Loucy (cell line): Measurements from ENCODE around the gene IP6K3.

Experiments used
- H2AFZ ChIP-seq: fragments of 200-600 bp; sonication (generic); 2 replicates; pipeline ENCODE4 v1.6.0; 2016; ENCODE audit warnings: antibody characterized with exemption, mild to moderate bottlenecking, low read length, moderate library complexity
- H3F3A ChIP-seq: fragments of 200-600 bp; 2 replicates; pipeline ENCODE4 v1.6.0; 2016; ENCODE audit warnings: antibody characterized with exemption, low read depth, mild to moderate bottlenecking
- H3K27me3 ChIP-seq: fragments of 200-600 bp; sonication (generic); 2 replicates; pipeline ENCODE4 v1.6.1; 2014; ENCODE audit warnings: low read length, mild to moderate bottlenecking; ENCODE audit not compliant: insufficient read depth, poor library complexity, severe bottlenecking
- H3K36me3 ChIP-seq: fragments of 200-600 bp; sonication (generic); 2 replicates; pipeline ENCODE4 v1.6.1; 2016; ENCODE audit warnings: low read length; ENCODE audit not compliant: insufficient read depth
- H3K4me1 ChIP-seq: fragments of 200-600 bp; sonication (generic); 2 replicates; pipeline ENCODE4 v1.5.1; 2014; ENCODE audit warnings: low read length, mild to moderate bottlenecking; ENCODE audit not compliant: insufficient read depth, poor library complexity, severe bottlenecking
- H3K4me2 ChIP-seq: fragments of 200-600 bp; sonication (generic); 2 replicates; pipeline ENCODE4 v1.6.0; 2014; ENCODE audit warnings: antibody characterized with exemption, low read length, low read depth, mild to moderate bottlenecking; ENCODE audit not compliant: poor library complexity, severe bottlenecking
- H3K4me3 ChIP-seq: fragments of 200-600 bp; sonication (generic); 2 replicates; pipeline ENCODE4 v1.5.1; 2014; ENCODE audit warnings: low read length, mild to moderate bottlenecking, mixed read lengths; ENCODE audit not compliant: poor library complexity, severe bottlenecking
- H3K79me2 ChIP-seq: fragments of 200-600 bp; sonication (generic); 2 replicates; pipeline ENCODE4 v1.6.1; 2014; ENCODE audit warnings: low read length; ENCODE audit not compliant: insufficient read depth
- H3K9ac ChIP-seq: fragments of 200-600 bp; sonication (generic); 2 replicates; pipeline ENCODE4 v1.6.0; 2014; ENCODE audit warnings: mild to moderate bottlenecking, low read depth, low read length, moderate library complexity; ENCODE audit not compliant: poor library complexity, severe bottlenecking
- H3K9me2 ChIP-seq: fragments of 200-600 bp; sonication (generic); replicated peaks from 2 replicates; pipeline ENCODE4 v1.6.1; 2016; ENCODE audit warnings: low read depth, low read length, mixed read lengths
- H3K9me3 ChIP-seq: fragments of 200-600 bp; sonication (generic); 2 replicates; pipeline ENCODE4 v1.6.1; 2014; ENCODE audit warnings: mild to moderate bottlenecking, antibody characterized with exemption, low read length, low read depth; ENCODE audit not compliant: insufficient read depth
- H4K20me1 ChIP-seq: fragments of 200-600 bp; sonication (generic); 2 replicates; pipeline ENCODE4 v1.6.0; 2014; ENCODE audit warnings: antibody characterized with exemption, low read length, mild to moderate bottlenecking; ENCODE audit not compliant: insufficient read depth, poor library complexity, severe bottlenecking
- EZH2phosphoT487 ChIP-seq: fragments of 200-600 bp; IDR thresholded peaks from 2 replicates; pipeline ENCODE4 v1.6.1; 2018; ENCODE audit warnings: antibody characterized with exemption, mild to moderate bottlenecking, moderate library complexity, borderline replicate concordance
- TF ChIP-seq, protein P1 (sequence below): fragments of 200-600 bp; sonication (generic); conservative IDR thresholded peaks from 2 replicates; pipeline ENCODE4 v1.5.1; 2014; ENCODE audit warnings: mild to moderate bottlenecking, antibody characterized with exemption, low read length

IP6K3 gene

DNA sequence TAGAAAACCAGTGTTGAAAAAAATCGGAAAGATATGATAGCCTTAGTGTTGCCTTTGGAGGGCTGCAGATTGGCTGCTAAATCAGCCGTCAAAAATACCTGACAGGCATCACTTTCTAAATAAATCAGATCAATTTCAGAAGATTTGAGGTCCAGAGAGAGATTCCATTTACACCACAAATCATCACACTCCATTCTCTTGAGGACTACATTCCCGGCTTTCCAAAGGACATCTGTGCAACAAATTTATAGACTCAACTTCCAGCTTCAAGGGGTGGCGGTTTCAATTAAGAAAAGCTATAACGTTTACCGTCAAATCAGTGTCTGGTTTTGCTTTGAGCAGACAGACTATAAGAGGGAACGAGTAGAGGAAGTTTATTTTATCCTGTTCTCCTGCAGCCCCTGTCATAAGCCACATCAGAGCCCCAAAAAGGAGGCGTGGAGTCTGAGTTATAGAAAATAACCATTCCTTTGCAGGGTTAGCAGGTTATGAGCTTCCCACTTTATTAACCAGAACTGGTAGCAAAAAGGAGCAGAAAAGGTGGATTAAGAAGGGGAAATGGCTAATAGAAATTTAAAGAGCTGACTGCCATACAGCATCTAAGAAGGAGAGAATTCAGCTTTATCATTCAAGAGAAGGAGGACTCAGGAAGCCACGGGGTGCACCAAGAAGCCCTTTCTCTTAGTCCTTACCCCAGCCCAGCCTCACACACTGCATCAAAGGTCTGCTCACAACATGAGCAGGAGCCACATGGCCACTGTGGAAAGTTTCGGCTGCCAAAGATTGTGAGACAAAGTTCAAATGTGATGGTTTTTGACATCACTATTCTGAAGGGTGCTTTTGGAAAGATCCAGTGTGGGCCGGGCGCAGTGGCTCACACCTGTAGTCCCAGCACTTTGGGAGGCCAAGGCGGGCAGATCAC is 22.3 kb downstream of the IP6K3 start:
- Histone ChIP-seq H4K20me1 (no peaks in the 10 kb centered on the region), H3K79me2 (no peaks in the 10 kb centered on the region), H3K27me3 (no peaks in the 10 kb centered on the region), H3K36me3 (no peaks in the 10 kb centered on the region), H3K4me2 (peak overlapping the region; percentile 21), H3F3A (no peaks in the 10 kb centered on the region), H3K4me1 (peaks cover 4% of the 10 kb centered on the region), H3K4me3 (no peak overlapping the region), H3K9ac (no peak overlapping the region), H2AFZ (no peak overlapping the region), H3K9me2 (no peaks in the 10 kb centered on the region), H3K9me3 (no peaks in the 10 kb centered on the region)
- no peak for TF ChIP-seq EZH2phosphoT487
- TF ChIP-seq, protein P1, sequence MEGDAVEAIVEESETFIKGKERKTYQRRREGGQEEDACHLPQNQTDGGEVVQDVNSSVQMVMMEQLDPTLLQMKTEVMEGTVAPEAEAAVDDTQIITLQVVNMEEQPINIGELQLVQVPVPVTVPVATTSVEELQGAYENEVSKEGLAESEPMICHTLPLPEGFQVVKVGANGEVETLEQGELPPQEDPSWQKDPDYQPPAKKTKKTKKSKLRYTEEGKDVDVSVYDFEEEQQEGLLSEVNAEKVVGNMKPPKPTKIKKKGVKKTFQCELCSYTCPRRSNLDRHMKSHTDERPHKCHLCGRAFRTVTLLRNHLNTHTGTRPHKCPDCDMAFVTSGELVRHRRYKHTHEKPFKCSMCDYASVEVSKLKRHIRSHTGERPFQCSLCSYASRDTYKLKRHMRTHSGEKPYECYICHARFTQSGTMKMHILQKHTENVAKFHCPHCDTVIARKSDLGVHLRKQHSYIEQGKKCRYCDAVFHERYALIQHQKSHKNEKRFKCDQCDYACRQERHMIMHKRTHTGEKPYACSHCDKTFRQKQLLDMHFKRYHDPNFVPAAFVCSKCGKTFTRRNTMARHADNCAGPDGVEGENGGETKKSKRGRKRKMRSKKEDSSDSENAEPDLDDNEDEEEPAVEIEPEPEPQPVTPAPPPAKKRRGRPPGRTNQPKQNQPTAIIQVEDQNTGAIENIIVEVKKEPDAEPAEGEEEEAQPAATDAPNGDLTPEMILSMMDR = no peak

DNA sequence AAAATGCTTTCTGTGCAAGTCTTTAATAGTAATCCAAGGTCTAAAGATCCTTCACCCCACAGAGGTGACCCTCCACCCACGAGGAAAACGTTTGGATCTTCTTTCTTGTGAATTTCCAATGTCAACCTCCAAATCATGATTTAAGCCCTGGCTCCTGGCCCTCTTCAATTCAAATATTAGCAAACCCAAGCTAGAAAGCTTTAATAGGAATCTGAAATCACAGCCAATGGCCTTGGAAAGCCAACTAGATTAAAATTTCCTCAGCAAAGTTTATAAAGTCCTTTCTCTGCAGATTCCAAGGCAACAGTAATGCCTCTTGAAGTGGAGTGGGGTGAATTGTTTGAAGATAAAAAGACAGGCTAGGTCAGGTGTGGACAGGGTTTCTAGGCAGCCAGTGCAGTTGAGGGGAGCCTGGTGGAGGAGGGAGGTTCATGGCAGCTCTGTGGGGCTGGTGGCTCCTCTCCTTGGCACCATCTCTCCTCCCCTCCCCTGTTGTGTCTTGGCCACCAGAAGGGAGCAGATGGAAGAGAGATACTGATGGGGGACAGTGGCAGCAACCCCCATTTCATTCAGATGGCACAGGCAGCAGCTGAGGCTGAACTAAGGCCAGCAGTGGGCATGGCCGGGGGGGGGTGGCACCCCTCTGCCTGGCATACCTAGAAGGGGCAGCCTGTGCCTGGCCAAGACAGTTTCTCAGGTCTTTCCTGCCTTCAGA is 23.2 kb downstream of the IP6K3 start:
- Histone ChIP-seq H3K79me2 (no peaks in the 10 kb centered on the region), H3K4me3 (no peak overlapping the region), H2AFZ (no peak overlapping the region), H3K9me3 (no peaks in the 10 kb centered on the region), H3K4me1 (peaks cover 4% of the 10 kb centered on the region), H3K9me2 (no peaks in the 10 kb centered on the region), H3K36me3 (no peaks in the 10 kb centered on the region), H3F3A (no peaks in the 10 kb centered on the region), H3K27me3 (no peaks in the 10 kb centered on the region), H4K20me1 (no peaks in the 10 kb centered on the region), H3K4me2 (peak overlapping the region; percentile 21), H3K9ac (no peak overlapping the region)
- TF ChIP-seq, protein P1 = no peak
- TF ChIP-seq EZH2phosphoT487 = no peak

DNA sequence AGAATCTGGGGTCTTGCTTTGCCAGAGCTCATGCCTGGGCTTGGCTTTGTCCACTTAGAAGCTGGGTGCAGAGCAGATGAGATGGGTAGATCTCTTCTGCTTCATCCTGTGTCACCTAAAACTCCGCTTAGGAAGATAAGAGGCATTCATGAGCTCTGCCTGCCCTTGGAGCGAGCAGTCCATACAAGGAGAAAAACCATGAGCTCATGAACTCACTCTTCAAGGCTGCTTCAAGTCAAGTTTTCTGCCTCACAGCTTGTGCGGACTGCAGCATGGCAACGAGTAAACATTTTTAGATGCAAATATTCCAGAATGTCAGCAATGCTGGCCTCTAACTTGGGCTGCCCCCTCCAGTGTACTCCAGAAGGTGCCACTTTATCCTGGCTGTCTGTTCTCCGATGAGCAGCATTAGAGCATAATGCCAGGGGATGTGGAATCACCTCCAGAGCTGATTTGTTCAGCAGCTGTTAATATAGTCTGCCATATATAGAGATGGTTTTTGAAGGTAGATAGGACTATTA is 24.5 kb downstream of the IP6K3 start:
- no peaks in the 10 kb centered on the region for H3K79me2 ChIP-seq
- H3K9me2 ChIP-seq = no peaks in the 10 kb centered on the region
- no peak overlapping the region for H2AFZ ChIP-seq
- no peaks in the 10 kb centered on the region for H4K20me1 ChIP-seq
- peaks cover 4% of the 10 kb centered on the region for H3K4me1 ChIP-seq
- no peak overlapping the region for H3K9ac ChIP-seq
- no peaks in the 10 kb centered on the region for H3K36me3 ChIP-seq
- H3K4me3 ChIP-seq = no peak overlapping the region
- H3F3A ChIP-seq = no peaks in the 10 kb centered on the region
- H3K4me2 ChIP-seq = no peak overlapping the region
- H3K9me3 ChIP-seq = no peaks in the 10 kb centered on the region
- TF ChIP-seq, protein P1 = no peak
- TF ChIP-seq EZH2phosphoT487 = no peak
- no peaks in the 10 kb centered on the region for H3K27me3 ChIP-seq
